Smooth muscle cell (in vitro differentiated cells): ENCODE data around the gene TGFBR1. TPM values are rescaled to one million over a fixed set of nuclear protein-coding genes. Genes with fewer than 3 reads are reported as not detected.

ENCODE experiments used
- DNase-seq: peaks from one replicate; lab custom pipeline; 2025; ENCODE audit not compliant: unreplicated experiment; lab: John Stamatoyannopoulos, UW
- H2AFZ ChIP-seq: fragments of 200-600 bp; sonication (generic); 2 replicates; pipeline ENCODE4 v1.6.0; 2016; ENCODE audit warnings: antibody characterized with exemption, low read depth, mild to moderate bottlenecking
- H3F3A ChIP-seq: fragments of 200-600 bp; sonication (generic); 2 replicates; pipeline ENCODE4 v1.6.0; 2017; ENCODE audit warnings: antibody characterized with exemption, low read depth
- H3K27ac ChIP-seq: fragments of 200-600 bp; sonication (generic); 2 replicates; pipeline ENCODE4 v1.5.1; 2016; ENCODE audit warnings: low read depth, mild to moderate bottlenecking
- H3K27me3 ChIP-seq: fragments of 200-600 bp; sonication (generic); 2 replicates; pipeline ENCODE4 v1.6.1; 2016; ENCODE audit warnings: low read depth, mild to moderate bottlenecking
- H3K36me3 ChIP-seq: fragments of 200-600 bp; sonication (generic); 2 replicates; pipeline ENCODE4 v1.5.1; 2016; ENCODE audit warnings: low read depth
- H3K4me1 ChIP-seq: fragments of 200-600 bp; sonication (generic); 2 replicates; pipeline ENCODE4 v1.5.1; 2016; ENCODE audit warnings: low read depth
- H3K4me2 ChIP-seq: fragments of 200-600 bp; sonication (generic); 2 replicates; pipeline ENCODE4 v1.6.0; 2016; ENCODE audit warnings: mild to moderate bottlenecking
- H3K4me3 ChIP-seq: fragments of 200-600 bp; sonication (generic); 2 replicates; pipeline ENCODE4 v1.5.1; 2016; ENCODE audit warnings: mild to moderate bottlenecking
- H3K79me2 ChIP-seq: fragments of 200-600 bp; sonication (generic); 2 replicates; pipeline ENCODE4 v1.6.0; 2016; ENCODE audit warnings: low read depth, mild to moderate bottlenecking
- H3K9ac ChIP-seq: fragments of 200-600 bp; sonication (generic); 2 replicates; pipeline ENCODE4 v1.6.0; 2016; ENCODE audit warnings: low read depth
- H3K9me3 ChIP-seq: fragments of 200-600 bp; sonication (generic); replicated peaks from 2 replicates; pipeline ENCODE4 v1.5.1; 2016; ENCODE audit warnings: low read depth
- H4K20me1 ChIP-seq: fragments of 200-600 bp; sonication (generic); 2 replicates; pipeline ENCODE4 v1.6.0; 2016; ENCODE audit warnings: low read depth
- CTCF ChIP-seq: fragments of 200-600 bp; sonication (generic); IDR thresholded peaks from 2 replicates; pipeline ENCODE4 v1.5.1; 2017; ENCODE audit warnings: borderline replicate concordance, mild to moderate bottlenecking, antibody characterized with exemption; ENCODE audit not compliant: insufficient read depth, poor library complexity, severe bottlenecking
- WGBS: methylation state at CpG from one replicate; pipeline ENCODE4 v1.1.7; 2016; ENCODE audit warnings: low lambda C conversion rate; 5-methylcytosine and 5-hydroxymethylcytosine counted together
- polyA plus RNA-seq: library from polyadenylated mRNA; unstranded; fragments of >200 nt; fragmentation: Nextera tagmentation; extraction: Ambion mirVana; gene quantifications from 2 replicates; pipeline ENCODE4 v1.2.1, GENCODE V29; 2016
- total RNA-seq: library from RNA; depleted of rRNA; stranded (reverse); fragments of >200 nt; gene quantifications from 2 replicates; pipeline ENCODE4 v1.2.3, GENCODE V29; 2014

The TGFBR1 gene
- total and polyA plus RNA-seq, 2 experiments from 2014 or later = 87.8 to 240 TPM

GRCh38 chr9:99180662-99181061 is 75.7 kb downstream of the TGFBR1 start:
- H4K20me1 ChIP-seq = no peaks in the 10 kb centered on the region
- H3K9me3 ChIP-seq = no peaks in the 10 kb centered on the region
- no peak for DNase-seq
- no peak for TF ChIP-seq CTCF
- H3K4me3 ChIP-seq = no peak overlapping the region
- peaks cover 24% of the 10 kb centered on the region for H3K4me1 ChIP-seq
- peak overlapping the region; percentile 59 for H3K4me2 ChIP-seq
- no peaks in the 10 kb centered on the region for H3K79me2 ChIP-seq
- H3F3A ChIP-seq = peaks cover 14% of the 10 kb centered on the region
- H3K27ac ChIP-seq = peak overlapping the region; percentile 94
- no peaks in the 10 kb centered on the region for H3K27me3 ChIP-seq
- WGBS = 89% methylated on average over 9 of the region's 9 CpGs
- H2AFZ ChIP-seq = no peak overlapping the region
- no peaks in the 10 kb centered on the region for H3K36me3 ChIP-seq
- peak overlapping the region; percentile 67 for H3K9ac ChIP-seq

GRCh38 chr9:99181206-99181605 is 76.3 kb downstream of the TGFBR1 start:
- H3K79me2 ChIP-seq = no peaks in the 10 kb centered on the region
- H3F3A ChIP-seq = peaks cover 14% of the 10 kb centered on the region
- H3K9me3 ChIP-seq = no peaks in the 10 kb centered on the region
- DNase-seq = no peak
- peak overlapping the region; percentile 94 for H3K27ac ChIP-seq
- 31% methylated on average over 2 of the region's 2 CpGs for WGBS
- TF ChIP-seq CTCF = no peak
- H2AFZ ChIP-seq = no peak overlapping the region
- H3K4me3 ChIP-seq = no peak overlapping the region
- H3K4me2 ChIP-seq = peak overlapping the region; percentile 59
- H3K4me1 ChIP-seq = peaks cover 22% of the 10 kb centered on the region
- no peaks in the 10 kb centered on the region for H3K27me3 ChIP-seq
- no peaks in the 10 kb centered on the region for H3K36me3 ChIP-seq
- no peaks in the 10 kb centered on the region for H4K20me1 ChIP-seq
- peak overlapping the region; percentile 67 for H3K9ac ChIP-seq

GRCh38 chr9:99181621-99182020 is 76.7 kb downstream of the TGFBR1 start:
- Histone ChIP-seq H3K79me2 (no peaks in the 10 kb centered on the region), H3K9me3 (no peaks in the 10 kb centered on the region), H3K36me3 (no peaks in the 10 kb centered on the region), H3K9ac (peak overlapping the region; percentile 81), H4K20me1 (no peaks in the 10 kb centered on the region), H3F3A (peaks cover 14% of the 10 kb centered on the region), H3K4me2 (peak overlapping the region; percentile 59), H2AFZ (no peak overlapping the region), H3K4me3 (no peak overlapping the region), H3K27ac (peak overlapping the region; percentile 94), H3K27me3 (no peaks in the 10 kb centered on the region), H3K4me1 (peaks cover 18% of the 10 kb centered on the region)
- no peak for DNase-seq
- 30% methylated on average over 4 of the region's 4 CpGs for WGBS
- no peak for TF ChIP-seq CTCF

- Histone ChIP-seq H3K79me2 (no peaks in the 10 kb centered on the region), H3K4me1 (peaks cover 12% of the 10 kb centered on the region), H3K4me3 (no peak overlapping the region), H3K9ac (peak overlapping the region; percentile 81), H3K27ac (peak overlapping the region; percentile 94), H2AFZ (no peak overlapping the region), H3F3A (peaks cover 14% of the 10 kb centered on the region), H3K36me3 (no peaks in the 10 kb centered on the region), H3K27me3 (peaks cover 3% of the 10 kb centered on the region), H3K9me3 (no peaks in the 10 kb centered on the region), H4K20me1 (no peaks in the 10 kb centered on the region), H3K4me2 (peak overlapping the region; percentile 59)
- 42% methylated on average over 3 of the region's 3 CpGs for WGBS
- DNase-seq = no peak
- no peak for TF ChIP-seq CTCF
These were observed 77.4 kb downstream of the TGFBR1 start for GRCh38 chr9:99182356-99182755.
